Activated naive CD8-positive, alpha-beta T cell treated with anti-CD3 and anti-CD28 coated beads, Interleukin-2, amount 10 ng/mL, durations not matched to agents 7 days and 5 days (primary cell): ENCODE data around the gene SCN1B. TPM values are rescaled to one million over a fixed set of nuclear protein-coding genes. Genes with fewer than 3 reads are reported as not detected.
A peak's percentile ranks its signal among the peaks of the same experiment; 100 is the strongest.
"Not testable (repeated sequence)": the region's sequence is repeated elsewhere in the genome, so short reads cannot be mapped to it uniquely, and the experiment has no call there.

Experiments used
- ATAC-seq: fragments of 150-1000 bp; cut with Tn5 transposase; one replicate; pipeline ENCODE4 v1.10.0; 2021; ENCODE audit warnings: low read depth, moderate library complexity
- POLR2A ChIA-PET: fragments of 350-600 bp; sonication (Branson Sonifier 250); formaldehyde crosslinking; loops from one replicate; lab custom pipeline; 2021; ENCODE audit warnings: antibody characterized with exemption; lab: Charles Lee
- DNase-seq: peaks from one replicate; pipeline ENCODE4 v3.0.0; 2021
- H3K27ac Mint-ChIP-seq: one replicate; pipeline ENCODE4 v1.8.0; 2022; ENCODE audit warnings: mild to moderate bottlenecking, mixed read lengths
- H3K27me3 Mint-ChIP-seq: one replicate; pipeline ENCODE4 v1.8.0; 2022; ENCODE audit warnings: mild to moderate bottlenecking, moderate library complexity, mixed read lengths
- H3K36me3 Mint-ChIP-seq: one replicate; pipeline ENCODE4 v1.8.0; 2021; ENCODE audit warnings: mild to moderate bottlenecking, mixed read lengths
- H3K4me1 Mint-ChIP-seq: one replicate; pipeline ENCODE4 v1.8.0; 2021; ENCODE audit warnings: mixed read lengths
- H3K4me3 Mint-ChIP-seq: one replicate; pipeline ENCODE4 v1.8.0; 2022; ENCODE audit warnings: mild to moderate bottlenecking, moderate library complexity, mixed read lengths
- H3K9me3 Mint-ChIP-seq: one replicate; pipeline ENCODE4 v1.8.0; 2021; ENCODE audit warnings: mixed read lengths
- total RNA-seq, 2 experiments: library from RNA; stranded (reverse); gene quantifications; one replicate each; pipeline ENCODE4 v1.2.3, GENCODE V29; 2021

Gene SCN1B
- total RNA-seq, 2 experiments from 2014 or later = 0.85 to 1.2 TPM

DNA sequence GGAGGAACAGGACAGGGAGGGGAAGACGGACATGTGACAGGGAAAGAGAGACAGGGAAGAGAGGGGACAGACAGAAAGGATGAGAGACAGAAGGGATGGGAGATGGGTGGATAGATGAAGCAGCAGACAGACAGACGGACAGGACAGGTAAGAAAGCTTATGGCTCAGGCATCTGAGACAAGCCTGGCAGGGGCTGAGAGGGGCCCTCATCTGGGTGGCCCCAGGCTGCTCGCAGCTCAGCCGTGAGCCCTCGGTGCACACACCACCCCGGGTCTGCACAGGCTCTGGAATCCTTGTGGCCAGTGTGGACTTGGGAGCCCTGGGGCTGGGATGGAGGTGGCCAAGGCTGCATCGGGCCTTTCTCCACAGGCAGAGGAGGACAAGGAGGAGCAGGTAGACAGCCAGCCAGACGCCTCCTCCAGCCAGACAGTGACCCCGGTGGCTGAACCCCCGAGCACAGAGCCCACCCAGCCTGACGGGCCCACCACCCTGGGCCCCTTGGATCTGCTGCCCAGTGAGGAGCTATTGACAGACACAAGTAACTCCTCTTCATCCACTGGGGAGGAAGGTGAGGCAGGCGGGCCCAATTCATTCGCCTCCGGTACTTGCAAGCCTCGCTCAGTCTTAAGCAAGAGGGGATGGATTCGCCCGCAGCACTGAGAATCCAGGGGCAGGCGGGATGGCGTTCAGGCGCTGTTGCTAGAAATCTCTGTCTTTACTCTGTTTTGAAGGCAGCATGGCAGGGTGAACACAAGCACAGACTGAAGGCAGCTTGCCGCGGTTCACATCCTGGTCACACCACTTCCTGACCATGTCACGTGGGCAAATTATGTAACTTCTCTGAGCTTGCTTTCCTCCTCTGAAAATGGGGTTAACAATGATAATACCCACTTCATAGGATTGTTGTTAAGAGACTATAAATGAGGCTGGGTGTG lies 16.2 kb upstream of the SCN1B start:
- peak; percentile 68 for ATAC-seq
- Mint-ChIP-seq H3K27me3 (no peaks in the 10 kb centered on the region), H3K9me3 (no peaks in the 10 kb centered on the region), H3K4me1 (peaks cover 50% of the 10 kb centered on the region), H3K27ac (peak overlapping the region; percentile 91), H3K36me3 (peaks cover 54% of the 10 kb centered on the region), H3K4me3 (peak overlapping the region; percentile 84)
- POLR2A ChIA-PET = interaction anchor here (0.6 to 2.8 kb wide), 13 partner anchors 11 to 336 kb away, joined by 3 to 25 read pairs (median 4); partner anchors contain the start of genes ZNF302 and ZNF792
- peak; percentile 70 for DNase-seq

DNA sequence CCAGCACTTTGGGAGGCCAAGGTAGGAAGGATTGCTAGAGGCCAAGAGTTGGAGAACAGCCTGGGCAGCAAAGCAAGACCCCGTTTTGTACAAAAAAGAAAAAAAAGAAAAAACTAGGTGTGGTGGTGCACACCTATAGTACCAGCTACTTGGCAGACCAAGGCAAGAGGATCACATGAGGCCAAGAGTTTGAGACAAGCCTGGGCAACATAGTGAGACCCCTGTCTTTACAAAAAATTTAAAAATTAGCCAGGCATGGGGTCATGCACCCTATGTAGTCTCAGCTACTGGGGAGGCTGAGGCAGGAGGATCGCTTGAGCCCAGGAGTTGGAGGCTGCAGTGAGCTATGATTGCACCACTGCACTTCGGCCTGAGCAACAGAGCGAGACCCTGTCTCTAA lies 15.5 kb upstream of the SCN1B start:
- Mint-ChIP-seq H3K4me1 (peaks cover 50% of the 10 kb centered on the region), H3K4me3 (peak overlapping the region; percentile 84), H3K27ac (peak overlapping the region; percentile 91), H3K36me3 (peaks cover 54% of the 10 kb centered on the region)
- not testable (repeated sequence) for H3K9me3 Mint-ChIP-seq, H3K27me3 Mint-ChIP-seq, ATAC-seq, DNase-seq
- POLR2A ChIA-PET = interaction anchor here (0.7 to 2.8 kb wide), 12 partner anchors 12 to 337 kb away, joined by 3 to 25 read pairs (median 4); partner anchors contain the start of genes ZNF302 and ZNF792

DNA sequence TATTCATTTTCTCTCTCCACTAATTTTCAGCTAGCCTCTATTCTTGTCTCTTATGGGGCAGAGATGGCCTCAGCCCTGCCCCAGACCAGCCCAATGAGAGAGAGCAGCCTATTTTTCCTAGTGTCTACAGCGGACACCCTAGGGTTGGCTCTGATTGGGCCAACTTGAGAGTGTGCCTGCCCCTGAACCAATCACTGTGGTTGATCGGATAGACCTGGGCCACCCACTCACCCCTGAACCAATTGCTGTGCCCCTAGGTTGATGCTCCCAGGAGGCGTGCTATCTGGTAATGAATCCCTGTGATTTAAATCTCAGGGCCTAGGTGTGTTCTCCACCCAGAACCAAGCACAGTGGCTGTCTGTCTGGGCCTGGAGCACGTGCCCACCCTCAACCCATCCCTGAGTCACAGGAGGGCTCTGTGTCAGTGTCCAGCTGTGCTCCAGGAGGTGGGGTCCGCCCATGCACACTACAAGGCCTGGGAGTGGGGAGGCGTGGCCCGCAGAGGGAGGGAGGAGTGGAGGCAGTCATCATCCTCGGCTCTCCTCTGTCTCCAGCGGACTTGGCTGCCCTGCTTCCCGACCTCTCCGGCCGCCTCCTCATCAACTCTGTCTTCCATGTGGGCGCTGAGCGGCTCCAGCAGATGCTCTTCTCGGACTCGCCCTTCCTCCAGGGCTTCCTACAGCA lies 14.9 kb upstream of the SCN1B start:
- POLR2A ChIA-PET = interaction anchor here (1.5 to 2.4 kb wide), 3 partner anchors 14 to 51 kb away, joined by 6 to 17 read pairs (median 8); partner anchors contain the start of gene ZNF792
- Mint-ChIP-seq H3K4me3 (no peak overlapping the region), H3K4me1 (peaks cover 48% of the 10 kb centered on the region), H3K9me3 (no peaks in the 10 kb centered on the region), H3K27me3 (no peaks in the 10 kb centered on the region), H3K36me3 (peaks cover 54% of the 10 kb centered on the region), H3K27ac (peak overlapping the region; percentile 16)
- DNase-seq = no peak
- ATAC-seq = no peak

DNA sequence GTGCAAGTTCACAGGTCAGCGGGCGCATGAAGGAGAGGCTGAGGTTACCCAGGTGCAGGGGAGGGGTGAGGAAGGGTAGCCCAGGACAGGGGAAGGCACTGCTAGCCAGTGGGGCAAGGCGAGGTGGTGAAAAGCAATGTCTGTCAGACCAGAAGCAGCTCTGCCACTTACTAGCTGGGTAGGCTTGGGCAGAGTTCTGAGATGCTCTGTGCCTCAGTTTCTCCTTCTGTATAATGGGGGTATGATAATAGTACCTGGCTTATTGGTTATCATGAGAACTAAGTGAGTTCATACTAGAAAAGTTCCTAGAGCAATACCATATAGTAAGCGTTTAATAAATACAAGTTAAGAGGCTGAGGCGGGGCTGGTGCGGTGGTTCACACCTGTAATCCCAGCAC lies 14.3 kb upstream of the SCN1B start:
- Mint-ChIP-seq H3K36me3 (peaks cover 55% of the 10 kb centered on the region), H3K27me3 (no peaks in the 10 kb centered on the region), H3K4me1 (peaks cover 44% of the 10 kb centered on the region), H3K9me3 (no peaks in the 10 kb centered on the region), H3K4me3 (no peak overlapping the region), H3K27ac (no peak overlapping the region)
- POLR2A ChIA-PET = interaction anchor here (2.4 kb wide), 1 partner anchor 15 kb away, joined by 17 read pairs; no protein-coding TSS in a partner anchor
- DNase-seq (no peak), ATAC-seq (no peak)

DNA sequence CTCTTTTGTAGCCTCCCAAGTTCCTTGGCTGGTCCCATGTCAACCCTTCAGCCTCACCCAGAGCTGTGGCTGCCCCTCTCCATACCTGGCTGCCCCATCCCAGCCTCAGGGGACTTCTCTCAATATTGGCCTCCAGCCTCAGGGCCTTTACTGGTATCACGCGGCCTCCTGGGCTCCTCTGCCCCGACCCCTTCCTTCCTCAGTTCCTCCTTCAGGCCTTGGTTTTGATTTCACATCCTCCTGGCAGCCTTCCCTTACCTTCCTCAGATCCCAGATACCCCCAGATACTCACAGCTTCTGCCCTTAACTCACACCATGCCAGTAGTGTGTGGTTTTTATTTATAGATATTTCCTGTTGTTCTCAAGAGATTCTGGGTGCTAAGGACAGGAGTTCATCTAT lies 12.8 kb upstream of the SCN1B start:
- Mint-ChIP-seq H3K27me3 (no peaks in the 10 kb centered on the region), H3K9me3 (no peaks in the 10 kb centered on the region), H3K4me3 (no peak overlapping the region), H3K27ac (peak overlapping the region; percentile 65), H3K36me3 (peaks cover 49% of the 10 kb centered on the region), H3K4me1 (peaks cover 32% of the 10 kb centered on the region)
- POLR2A ChIA-PET = no interaction called here
- DNase-seq = no peak
- no peak for ATAC-seq

DNA sequence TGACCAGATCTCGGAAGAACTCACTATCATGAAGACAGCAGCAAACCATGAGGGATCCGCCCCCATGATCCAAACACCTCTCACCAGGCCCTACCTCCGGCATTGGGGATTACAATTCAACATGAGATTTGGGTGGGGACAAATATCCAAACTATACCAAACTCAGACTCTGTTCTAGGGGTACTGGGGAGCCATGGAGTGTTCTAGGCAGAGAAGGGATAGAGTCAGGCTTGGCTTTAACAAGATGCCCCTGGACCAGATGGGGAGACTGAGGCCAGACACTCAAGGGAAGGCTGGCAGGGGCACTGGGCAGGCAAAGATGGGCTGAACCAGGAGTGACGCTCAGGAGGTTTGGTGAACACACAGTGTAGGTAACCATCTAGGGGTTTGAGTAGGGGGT lies 11.9 kb upstream of the SCN1B start:
- no peaks in the 10 kb centered on the region for H3K9me3 Mint-ChIP-seq
- H3K4me1 Mint-ChIP-seq = peaks cover 23% of the 10 kb centered on the region
- H3K27ac Mint-ChIP-seq = no peak overlapping the region
- H3K27me3 Mint-ChIP-seq = no peaks in the 10 kb centered on the region
- no peak overlapping the region for H3K4me3 Mint-ChIP-seq
- no peak for DNase-seq
- POLR2A ChIA-PET = no interaction called here
- peaks cover 43% of the 10 kb centered on the region for H3K36me3 Mint-ChIP-seq
- ATAC-seq = no peak

DNA sequence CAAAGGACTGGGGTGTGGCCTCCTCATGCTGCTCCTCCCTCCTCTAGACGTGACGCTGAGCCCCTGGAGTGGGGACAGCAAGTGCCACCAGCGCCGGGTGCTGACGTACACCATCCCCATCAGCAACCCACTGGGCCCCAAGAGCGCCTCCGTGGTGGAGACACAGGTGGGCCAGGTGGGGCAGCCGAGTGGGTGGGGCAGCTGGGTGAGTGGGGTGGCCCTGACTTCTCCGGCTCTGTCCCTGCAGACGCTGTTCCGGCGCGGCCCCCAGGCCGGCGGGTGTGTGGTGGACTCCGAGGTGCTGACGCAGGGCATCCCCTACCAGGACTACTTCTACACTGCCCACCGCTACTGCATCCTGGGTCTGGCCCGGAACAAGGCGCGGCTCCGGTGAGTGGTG lies 11.1 kb upstream of the SCN1B start:
- Mint-ChIP-seq H3K4me1 (peaks cover 15% of the 10 kb centered on the region), H3K4me3 (no peak overlapping the region), H3K27me3 (no peaks in the 10 kb centered on the region), H3K27ac (no peak overlapping the region), H3K36me3 (peaks cover 37% of the 10 kb centered on the region), H3K9me3 (no peaks in the 10 kb centered on the region)
- ATAC-seq (no peak), DNase-seq (no peak)
- POLR2A ChIA-PET = no interaction called here

DNA sequence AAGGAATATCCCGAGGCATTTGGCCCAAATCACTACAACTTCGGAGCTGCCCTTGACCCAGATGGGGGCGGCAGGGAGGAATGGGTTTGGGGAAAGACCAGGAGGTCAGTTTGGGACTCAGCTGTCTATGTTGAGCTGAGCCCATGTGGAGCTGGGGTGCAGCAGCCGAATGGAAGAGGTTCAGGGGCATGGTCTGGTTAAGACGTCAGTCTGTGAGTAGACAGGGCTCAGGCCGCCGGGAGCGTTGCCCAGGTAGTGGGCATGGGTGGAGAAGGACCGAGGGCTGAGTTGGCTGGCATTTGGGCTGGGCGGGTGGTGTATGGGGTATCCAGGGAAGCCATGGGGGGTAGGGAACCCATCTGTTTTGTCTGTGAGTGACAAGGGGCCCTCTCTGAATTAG lies 9.3 kb upstream of the SCN1B start:
- DNase-seq = no peak
- no peak overlapping the region for H3K27ac Mint-ChIP-seq
- H3K4me3 Mint-ChIP-seq = no peak overlapping the region
- H3K36me3 Mint-ChIP-seq = peaks cover 29% of the 10 kb centered on the region
- ATAC-seq = no peak
- no peaks in the 10 kb centered on the region for H3K27me3 Mint-ChIP-seq
- POLR2A ChIA-PET = no interaction called here
- no peaks in the 10 kb centered on the region for H3K4me1 Mint-ChIP-seq
- H3K9me3 Mint-ChIP-seq = no peaks in the 10 kb centered on the region

DNA sequence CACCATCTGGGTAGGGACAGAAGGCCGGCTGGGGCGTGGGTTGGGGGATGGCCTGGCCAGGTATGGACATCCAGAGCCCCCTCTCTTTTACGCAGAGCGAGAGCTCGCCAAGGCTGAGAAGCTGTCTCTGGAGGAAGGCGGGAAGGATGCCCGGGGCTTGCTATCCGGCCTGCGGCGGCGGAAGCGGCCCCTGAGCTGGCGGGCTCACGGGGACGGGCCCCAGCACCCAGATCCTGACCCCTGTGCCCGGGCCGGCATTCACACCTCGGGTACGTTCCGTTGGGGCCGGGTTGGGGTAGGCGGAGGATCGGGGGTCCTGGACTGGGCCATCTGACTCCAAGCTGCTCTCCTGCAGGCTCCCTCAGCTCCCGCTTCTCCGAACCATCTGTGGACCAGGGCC lies 8.7 kb upstream of the SCN1B start:
- H3K4me1 Mint-ChIP-seq = no peaks in the 10 kb centered on the region
- DNase-seq = no peak
- H3K27ac Mint-ChIP-seq = no peak overlapping the region
- POLR2A ChIA-PET = no interaction called here
- ATAC-seq = no peak
- no peak overlapping the region for H3K4me3 Mint-ChIP-seq
- no peaks in the 10 kb centered on the region for H3K27me3 Mint-ChIP-seq
- H3K9me3 Mint-ChIP-seq = no peaks in the 10 kb centered on the region
- peaks cover 29% of the 10 kb centered on the region for H3K36me3 Mint-ChIP-seq

DNA sequence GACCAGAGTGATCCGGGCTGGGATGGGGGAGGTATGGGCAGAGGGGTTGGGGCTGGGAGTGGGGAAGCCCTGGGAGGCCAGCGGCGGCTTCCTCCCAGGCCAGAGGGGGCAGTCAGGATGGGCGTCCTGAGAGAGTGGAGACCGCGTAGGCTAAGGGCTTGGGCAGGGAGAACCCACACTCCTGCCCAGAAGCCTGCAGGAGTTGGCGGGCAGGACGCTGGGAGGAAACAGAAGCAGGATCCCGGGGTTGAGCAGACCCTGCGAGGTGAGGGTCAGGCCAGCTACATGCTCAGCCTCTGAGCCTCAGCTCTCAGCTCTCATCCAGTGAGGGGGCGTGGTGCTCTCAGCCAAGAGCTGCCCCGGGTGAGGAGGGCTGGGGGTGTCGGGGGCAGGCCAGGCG lies 7.8 kb upstream of the SCN1B start:
- Mint-ChIP-seq H3K9me3 (no peaks in the 10 kb centered on the region), H3K4me3 (no peak overlapping the region), H3K27ac (no peak overlapping the region), H3K36me3 (peaks cover 28% of the 10 kb centered on the region), H3K4me1 (no peaks in the 10 kb centered on the region), H3K27me3 (no peaks in the 10 kb centered on the region)
- ATAC-seq (no peak), DNase-seq (no peak)
- POLR2A ChIA-PET = interaction anchor here (0.8 kb wide), 1 partner anchor 61 kb away, joined by 3 read pairs; no protein-coding TSS in a partner anchor

DNA sequence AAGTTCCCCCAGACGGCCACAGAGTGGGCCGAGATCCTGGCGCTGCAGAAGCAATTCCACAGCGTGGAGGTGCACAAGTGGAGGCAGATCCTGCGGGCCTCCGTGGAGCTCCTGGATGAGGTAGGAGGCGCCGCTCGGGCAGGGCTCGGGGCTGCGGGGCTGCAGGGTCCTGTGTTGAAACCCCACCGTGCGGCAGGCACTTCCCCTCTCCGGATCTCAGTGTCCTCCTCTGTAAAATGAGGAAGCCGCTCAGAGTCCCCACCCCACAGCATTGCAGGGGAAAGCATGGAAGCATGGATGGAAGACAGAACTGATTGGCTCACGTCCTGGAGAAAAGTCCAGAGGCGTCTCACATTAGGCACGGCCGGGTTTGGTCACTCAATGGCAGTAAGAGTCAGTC lies 6.8 kb upstream of the SCN1B start:
- no peaks in the 10 kb centered on the region for H3K27me3 Mint-ChIP-seq
- peaks cover 26% of the 10 kb centered on the region for H3K36me3 Mint-ChIP-seq
- no peaks in the 10 kb centered on the region for H3K9me3 Mint-ChIP-seq
- DNase-seq = no peak
- H3K27ac Mint-ChIP-seq = no peak overlapping the region
- ATAC-seq = no peak
- H3K4me3 Mint-ChIP-seq = no peak overlapping the region
- no peaks in the 10 kb centered on the region for H3K4me1 Mint-ChIP-seq
- POLR2A ChIA-PET = no interaction called here

DNA sequence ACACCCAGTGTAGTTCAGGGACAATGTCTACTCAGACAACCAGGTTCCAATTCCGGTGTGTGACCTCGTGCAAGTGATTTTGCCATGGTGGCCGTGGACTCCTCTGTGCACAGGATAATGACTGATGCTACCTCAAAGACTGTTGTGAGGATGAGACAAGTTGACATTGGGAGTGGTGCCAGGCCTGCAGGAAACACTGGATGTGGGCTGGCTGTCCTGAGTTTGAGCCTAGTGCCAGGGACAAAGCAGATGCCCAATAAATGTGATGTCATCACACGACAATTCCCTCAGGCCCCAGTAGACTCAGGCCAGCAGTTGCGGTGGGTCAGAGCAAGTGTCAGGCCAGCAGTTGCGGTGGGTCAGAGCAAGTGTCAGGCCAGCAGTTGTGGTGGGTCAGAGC lies 6.2 kb upstream of the SCN1B start:
- Mint-ChIP-seq H3K9me3 (no peaks in the 10 kb centered on the region), H3K4me1 (no peaks in the 10 kb centered on the region), H3K27ac (no peak overlapping the region), H3K27me3 (no peaks in the 10 kb centered on the region), H3K36me3 (peaks cover 24% of the 10 kb centered on the region), H3K4me3 (no peak overlapping the region)
- POLR2A ChIA-PET = no interaction called here
- DNase-seq = no peak
- no peak for ATAC-seq

DNA sequence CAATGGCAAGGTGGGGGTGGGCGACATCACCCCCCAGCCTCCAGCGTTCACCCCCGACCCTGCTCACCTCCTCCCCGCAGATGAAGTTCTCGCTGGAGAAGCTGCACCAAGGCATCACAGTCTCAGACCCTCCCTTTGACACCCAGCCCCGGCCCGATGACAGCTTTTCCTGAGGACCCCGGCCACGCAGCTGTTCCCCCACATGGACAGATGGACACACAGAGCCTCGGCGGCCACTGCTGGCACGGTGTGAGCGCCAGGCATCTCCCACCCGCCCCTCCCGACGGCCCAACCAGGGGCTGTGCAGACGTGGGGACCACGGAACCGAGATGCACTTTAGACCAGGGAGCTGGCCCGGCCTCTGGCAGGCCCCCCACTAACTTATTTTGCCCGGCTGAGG lies 4.3 kb upstream of the SCN1B start:
- DNase-seq (no peak), ATAC-seq (no peak)
- Mint-ChIP-seq H3K9me3 (no peaks in the 10 kb centered on the region), H3K27ac (no peak overlapping the region), H3K4me1 (no peaks in the 10 kb centered on the region), H3K36me3 (peaks cover 14% of the 10 kb centered on the region), H3K4me3 (no peak overlapping the region), H3K27me3 (peaks cover 3% of the 10 kb centered on the region)
- POLR2A ChIA-PET = no interaction called here
